ENCODE data around the gene TMEM125. TPM values are rescaled to one million over a fixed set of nuclear protein-coding genes. Genes with fewer than 3 reads are reported as not detected.

TMEM125 gene
- total RNA-seq, 1 experiment from 2014 or later = not detected

DNA sequence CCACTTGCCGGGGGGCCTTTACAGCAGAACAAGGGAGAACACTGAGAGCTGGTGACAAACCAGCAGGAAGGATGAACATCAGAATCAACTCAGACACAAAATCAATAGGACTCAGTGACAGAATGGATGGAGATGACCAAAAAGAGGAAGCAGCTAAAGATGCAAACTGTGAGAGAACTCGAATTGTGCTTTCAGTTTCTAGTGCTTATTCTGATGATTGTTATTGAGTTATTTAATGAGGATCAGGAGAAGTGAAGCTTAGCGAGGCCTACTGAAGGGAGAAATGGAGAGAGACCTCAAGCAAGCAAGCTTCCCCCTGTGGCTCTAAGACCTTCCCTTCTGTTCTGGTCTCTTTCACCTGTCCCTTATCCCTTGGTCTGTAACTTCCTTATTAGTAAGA lies 30.3 kb upstream of the TMEM125 start:
- no peak for TF ChIP-seq POLR2AphosphoS5 (IDR thresholded peaks at IDR 0.05; ENCODE audit: low read depth, low read length)
- TF ChIP-seq, protein P1, sequence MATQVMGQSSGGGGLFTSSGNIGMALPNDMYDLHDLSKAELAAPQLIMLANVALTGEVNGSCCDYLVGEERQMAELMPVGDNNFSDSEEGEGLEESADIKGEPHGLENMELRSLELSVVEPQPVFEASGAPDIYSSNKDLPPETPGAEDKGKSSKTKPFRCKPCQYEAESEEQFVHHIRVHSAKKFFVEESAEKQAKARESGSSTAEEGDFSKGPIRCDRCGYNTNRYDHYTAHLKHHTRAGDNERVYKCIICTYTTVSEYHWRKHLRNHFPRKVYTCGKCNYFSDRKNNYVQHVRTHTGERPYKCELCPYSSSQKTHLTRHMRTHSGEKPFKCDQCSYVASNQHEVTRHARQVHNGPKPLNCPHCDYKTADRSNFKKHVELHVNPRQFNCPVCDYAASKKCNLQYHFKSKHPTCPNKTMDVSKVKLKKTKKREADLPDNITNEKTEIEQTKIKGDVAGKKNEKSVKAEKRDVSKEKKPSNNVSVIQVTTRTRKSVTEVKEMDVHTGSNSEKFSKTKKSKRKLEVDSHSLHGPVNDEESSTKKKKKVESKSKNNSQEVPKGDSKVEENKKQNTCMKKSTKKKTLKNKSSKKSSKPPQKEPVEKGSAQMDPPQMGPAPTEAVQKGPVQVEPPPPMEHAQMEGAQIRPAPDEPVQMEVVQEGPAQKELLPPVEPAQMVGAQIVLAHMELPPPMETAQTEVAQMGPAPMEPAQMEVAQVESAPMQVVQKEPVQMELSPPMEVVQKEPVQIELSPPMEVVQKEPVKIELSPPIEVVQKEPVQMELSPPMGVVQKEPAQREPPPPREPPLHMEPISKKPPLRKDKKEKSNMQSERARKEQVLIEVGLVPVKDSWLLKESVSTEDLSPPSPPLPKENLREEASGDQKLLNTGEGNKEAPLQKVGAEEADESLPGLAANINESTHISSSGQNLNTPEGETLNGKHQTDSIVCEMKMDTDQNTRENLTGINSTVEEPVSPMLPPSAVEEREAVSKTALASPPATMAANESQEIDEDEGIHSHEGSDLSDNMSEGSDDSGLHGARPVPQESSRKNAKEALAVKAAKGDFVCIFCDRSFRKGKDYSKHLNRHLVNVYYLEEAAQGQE (IDR thresholded peaks at IDR 0.05; ENCODE audit: insufficient read depth in 1 of 2, low read depth in 2 of 2, low read length in 1 of 2) = no peak
- TF ChIP-seq, protein P2, sequence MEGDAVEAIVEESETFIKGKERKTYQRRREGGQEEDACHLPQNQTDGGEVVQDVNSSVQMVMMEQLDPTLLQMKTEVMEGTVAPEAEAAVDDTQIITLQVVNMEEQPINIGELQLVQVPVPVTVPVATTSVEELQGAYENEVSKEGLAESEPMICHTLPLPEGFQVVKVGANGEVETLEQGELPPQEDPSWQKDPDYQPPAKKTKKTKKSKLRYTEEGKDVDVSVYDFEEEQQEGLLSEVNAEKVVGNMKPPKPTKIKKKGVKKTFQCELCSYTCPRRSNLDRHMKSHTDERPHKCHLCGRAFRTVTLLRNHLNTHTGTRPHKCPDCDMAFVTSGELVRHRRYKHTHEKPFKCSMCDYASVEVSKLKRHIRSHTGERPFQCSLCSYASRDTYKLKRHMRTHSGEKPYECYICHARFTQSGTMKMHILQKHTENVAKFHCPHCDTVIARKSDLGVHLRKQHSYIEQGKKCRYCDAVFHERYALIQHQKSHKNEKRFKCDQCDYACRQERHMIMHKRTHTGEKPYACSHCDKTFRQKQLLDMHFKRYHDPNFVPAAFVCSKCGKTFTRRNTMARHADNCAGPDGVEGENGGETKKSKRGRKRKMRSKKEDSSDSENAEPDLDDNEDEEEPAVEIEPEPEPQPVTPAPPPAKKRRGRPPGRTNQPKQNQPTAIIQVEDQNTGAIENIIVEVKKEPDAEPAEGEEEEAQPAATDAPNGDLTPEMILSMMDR (IDR thresholded peaks at IDR 0.05) = no peak
- no peak for TF ChIP-seq SIN3A (IDR thresholded peaks at IDR 0.05; ENCODE audit: borderline replicate concordance, insufficient read depth, low read depth, low read length)
- no peak for TF ChIP-seq TCF7L2 (IDR thresholded peaks at IDR 0.05; ENCODE audit: low read depth, low read length)
- ATAC-seq (no peak), DNase-seq (ENCODE audit: low read depth, low spot score) (no peak)
- no peaks in the 10 kb centered on the region for H3K36me3 ChIP-seq (ENCODE audit: control insufficient read depth, insufficient read depth, low read length)
- ChIA-PET POLR2A (no interaction called here), CTCF (interaction anchor here (0.5 kb wide), 1 partner anchor 961 kb away, joined by 4 read pairs; no protein-coding TSS in a partner anchor)
- no TSS peak for BruUV-seq (replicated peaks)
- H3K27ac ChIP-seq (ENCODE audit: low read length) = no peak overlapping the region
- no peaks in the 10 kb centered on the region for H3K27me3 ChIP-seq (ENCODE audit: control insufficient read depth, insufficient read depth, low read length)
- no peaks in the 10 kb centered on the region for H3K4me1 ChIP-seq (ENCODE audit: control insufficient read depth, insufficient read depth, low read length)
- intact Hi-C loops (cut with micrococcal nuclease; ENCODE audit: unreplicated experiment) (loop anchor here (5.0 kb wide), 1 partner anchor 118 kb away; the partner anchor contains the start of gene CDC20), in situ Hi-C loops (cut with HindIII; ENCODE audit: low pct_unique_long_range_greater_than_20kb, low sequenced_read_pairs) (no loop called here)
- no peak overlapping the region for H3K4me3 ChIP-seq (ENCODE audit: low read depth in 2 of 2, low read length in 2 of 2)
- H3K9me3 ChIP-seq (ENCODE audit: control insufficient read depth, insufficient read depth, low read depth, low read length) = no peaks in the 10 kb centered on the region

DNA sequence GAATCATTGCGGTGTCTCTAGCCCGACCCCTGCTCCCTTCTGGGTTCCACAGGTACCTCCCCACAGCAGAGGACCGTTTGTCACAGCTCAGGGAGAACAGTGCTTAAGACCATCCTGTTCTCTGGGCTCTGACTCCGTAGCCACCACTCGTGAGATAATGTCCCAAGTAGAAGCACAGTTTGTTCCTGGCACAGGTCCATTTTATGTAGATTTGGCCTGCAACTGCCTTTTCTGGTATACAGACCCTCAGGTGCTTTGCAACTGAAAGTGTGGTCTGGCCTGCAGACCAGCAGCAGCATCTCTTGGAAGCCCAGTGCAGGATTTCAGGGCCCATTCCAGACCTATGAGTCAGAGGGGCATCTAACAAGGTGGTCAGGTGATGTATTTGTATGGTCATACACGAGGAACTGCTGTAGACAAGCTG lies 28.4 kb upstream of the TMEM125 start:
- H3K36me3 ChIP-seq (ENCODE audit: control insufficient read depth, insufficient read depth, low read length) = no peaks in the 10 kb centered on the region
- H3K4me3 ChIP-seq (ENCODE audit: low read depth in 2 of 2, low read length in 2 of 2) = no peak overlapping the region
- intact Hi-C loops (cut with micrococcal nuclease; ENCODE audit: unreplicated experiment) (no loop called here), in situ Hi-C loops (cut with HindIII; ENCODE audit: low pct_unique_long_range_greater_than_20kb, low sequenced_read_pairs) (no loop called here)
- no peaks in the 10 kb centered on the region for H3K9me3 ChIP-seq (ENCODE audit: control insufficient read depth, insufficient read depth, low read depth, low read length)
- no peak overlapping the region for H3K27ac ChIP-seq (ENCODE audit: low read length)
- POLR2A ChIA-PET = no interaction called here
- no peaks in the 10 kb centered on the region for H3K27me3 ChIP-seq (ENCODE audit: control insufficient read depth, insufficient read depth, low read length)
- ATAC-seq = no peak
- TF ChIP-seq, protein P1 (IDR thresholded peaks at IDR 0.05; ENCODE audit: insufficient read depth in 1 of 2, low read depth in 2 of 2, low read length in 1 of 2) = no peak
- TF ChIP-seq TCF7L2 (IDR thresholded peaks at IDR 0.05; ENCODE audit: low read depth, low read length) (no peak), POLR2AphosphoS5 (IDR thresholded peaks at IDR 0.05; ENCODE audit: low read depth, low read length) (no peak), SIN3A (IDR thresholded peaks at IDR 0.05; ENCODE audit: borderline replicate concordance, insufficient read depth, low read depth, low read length) (no peak)
- TF ChIP-seq, protein P2 (IDR thresholded peaks at IDR 0.05) = no peak
- BruUV-seq (replicated peaks) = no TSS peak
- CTCF ChIA-PET = no interaction called here
- no peaks in the 10 kb centered on the region for H3K4me1 ChIP-seq (ENCODE audit: control insufficient read depth, insufficient read depth, low read length)
- no peak for DNase-seq (ENCODE audit: low read depth, low spot score)
